Thyroid gland (tissue), 4 donors: ENCODE results near the gene SEC23IP. TPM values are rescaled to one million over a fixed set of nuclear protein-coding genes. Genes with fewer than 3 reads are reported as not detected.

ENCODE experiments used
- DNase-seq, 2 donors: peaks; one replicate each; pipeline ENCODE4 v3.0.0-alpha.2; 2019
- H3K27ac ChIP-seq, 3 donors: fragments of 200-600 bp; sonication (generic); 1 replicate in 2 of 3; 2 replicates in 1 of 3; pipeline ENCODE4 v1.5.1; 2016 to 2019; ENCODE audit warnings: mild to moderate bottlenecking in 1 of 3, moderate library complexity in 1 of 3
- H3K27me3 ChIP-seq: fragments of 200-600 bp; sonication (generic); one replicate; pipeline ENCODE4 v1.5.1; 2019
- H3K36me3 ChIP-seq, 2 donors: fragments of 200-600 bp; sonication (generic); one replicate each; pipeline ENCODE4 v1.5.1; 2016 to 2019
- H3K4me1 ChIP-seq, 2 donors: fragments of 200-600 bp; sonication (generic); one replicate each; pipeline ENCODE4 v1.5.1; 2017 to 2019
- H3K4me3 ChIP-seq, 3 donors: fragments of 200-600 bp; sonication (generic); replicated peaks in 1 of 3; 1 replicate in 2 of 3; 2 replicates in 1 of 3; pipeline ENCODE4 v1.5.1; 2016; ENCODE audit warnings: mild to moderate bottlenecking in 1 of 3
- H3K9me3 ChIP-seq: fragments of 200-600 bp; sonication (generic); one replicate; pipeline ENCODE4 v1.5.1; 2017
- POLR2A ChIP-seq, 2 donors: fragments of 450-650 bp; IDR thresholded peaks; one replicate each; pipeline ENCODE4 v1.6.1; 2017; ENCODE audit warnings: antibody characterized with exemption in 2 of 2, mild to moderate bottlenecking in 2 of 2, moderate library complexity in 1 of 2
- WGBS, 2 donors: methylation state at CpG; one replicate each; pipeline ENCODE4 v1.1.5; 2017; 5-methylcytosine and 5-hydroxymethylcytosine counted together
- intact Hi-C: fragments of 100-400 bp; cut with DNase I; formaldehyde crosslinking; loops from one replicate; pipeline ENCODE4 v1.15.1; 2023
- total RNA-seq, 4 donors: library from RNA; depleted of rRNA; stranded (reverse); fragments of >200 nt; gene quantifications; one replicate each; pipeline ENCODE4 v1.2.3, GENCODE V29; 2016
- TF ChIP-seq, protein P1 (sequence below), 6 experiments: fragments of 200-600 bp in 3 of 6; fragments of 450-650 bp in 3 of 6; sonication (generic) in 3 of 6; IDR thresholded peaks; one replicate each; pipeline ENCODE4 v1.5.1; 2016 to 2019; ENCODE audit warnings: antibody characterized with exemption in 6 of 6, mild to moderate bottlenecking in 2 of 6, inconsistent platforms in 1 of 6, moderate library complexity in 1 of 6

Gene SEC23IP
- total RNA-seq, 4 donors from 2014 or later: 16.0 to 34.0 (median 32.7) TPM

DNA sequence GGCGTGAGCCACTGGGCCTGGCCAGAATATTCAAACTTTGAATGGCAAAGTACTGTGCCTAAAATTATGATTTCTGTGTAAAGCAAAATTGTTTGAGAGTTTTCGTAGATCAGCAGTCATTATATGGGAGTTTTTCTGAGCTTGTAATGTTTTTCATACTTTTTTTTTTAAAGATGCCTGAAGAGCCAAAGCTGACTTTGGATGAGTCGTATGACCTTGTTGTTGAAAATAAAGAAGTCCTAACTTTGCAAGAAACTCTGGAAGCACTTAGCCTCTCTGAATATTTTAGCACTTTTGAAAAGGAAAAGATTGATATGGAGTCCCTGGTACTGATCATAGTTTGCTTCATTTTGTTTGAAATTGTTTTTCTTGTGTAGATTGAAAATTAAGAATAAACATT, 26.7 kb downstream of the SEC23IP start:
- no peak for DNase-seq
- intact Hi-C loops: no loop called here
- Histone ChIP-seq H3K27ac (no peak overlapping the region), H3K4me3 (no peak overlapping the region), H3K4me1 (no peaks in the 10 kb centered on the region), H3K36me3 (peaks cover 44 to 59% of the 10 kb centered on the region in 2 donors), H3K27me3 (no peaks in the 10 kb centered on the region), H3K9me3 (no peaks in the 10 kb centered on the region)
- 91 to 93% methylated on average over 3 of the region's 3 CpGs for WGBS, 2 donors
- TF ChIP-seq POLR2A (IDR thresholded peaks at IDR 0.05): no peak
- TF ChIP-seq, protein P1, sequence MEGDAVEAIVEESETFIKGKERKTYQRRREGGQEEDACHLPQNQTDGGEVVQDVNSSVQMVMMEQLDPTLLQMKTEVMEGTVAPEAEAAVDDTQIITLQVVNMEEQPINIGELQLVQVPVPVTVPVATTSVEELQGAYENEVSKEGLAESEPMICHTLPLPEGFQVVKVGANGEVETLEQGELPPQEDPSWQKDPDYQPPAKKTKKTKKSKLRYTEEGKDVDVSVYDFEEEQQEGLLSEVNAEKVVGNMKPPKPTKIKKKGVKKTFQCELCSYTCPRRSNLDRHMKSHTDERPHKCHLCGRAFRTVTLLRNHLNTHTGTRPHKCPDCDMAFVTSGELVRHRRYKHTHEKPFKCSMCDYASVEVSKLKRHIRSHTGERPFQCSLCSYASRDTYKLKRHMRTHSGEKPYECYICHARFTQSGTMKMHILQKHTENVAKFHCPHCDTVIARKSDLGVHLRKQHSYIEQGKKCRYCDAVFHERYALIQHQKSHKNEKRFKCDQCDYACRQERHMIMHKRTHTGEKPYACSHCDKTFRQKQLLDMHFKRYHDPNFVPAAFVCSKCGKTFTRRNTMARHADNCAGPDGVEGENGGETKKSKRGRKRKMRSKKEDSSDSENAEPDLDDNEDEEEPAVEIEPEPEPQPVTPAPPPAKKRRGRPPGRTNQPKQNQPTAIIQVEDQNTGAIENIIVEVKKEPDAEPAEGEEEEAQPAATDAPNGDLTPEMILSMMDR (IDR thresholded peaks at IDR 0.05): no peak

DNA sequence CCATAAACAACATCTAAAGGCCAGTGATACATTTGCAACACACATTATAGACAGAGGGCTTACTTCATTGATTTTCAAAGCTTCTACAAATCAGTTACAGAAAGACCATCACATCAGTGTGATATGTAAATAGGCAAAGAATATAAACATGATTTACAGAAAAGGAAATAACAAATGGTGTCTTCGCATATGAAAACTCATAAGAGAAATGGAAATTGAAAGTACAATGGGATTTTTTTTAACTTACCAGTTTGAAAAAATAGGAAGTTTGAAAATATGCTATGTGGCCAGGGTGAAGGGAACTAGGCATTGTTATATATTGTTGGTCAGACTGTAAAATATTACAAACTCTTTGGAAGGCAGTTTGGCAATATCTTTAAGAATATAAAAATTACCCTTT, 27.3 kb downstream of the SEC23IP start:
- Histone ChIP-seq H3K4me1 (no peaks in the 10 kb centered on the region), H3K9me3 (no peaks in the 10 kb centered on the region), H3K27ac (no peak overlapping the region), H3K36me3 (peaks cover 44 to 62% of the 10 kb centered on the region in 2 donors), H3K4me3 (no peak overlapping the region), H3K27me3 (no peaks in the 10 kb centered on the region)
- no peak for DNase-seq
- intact Hi-C loops: no loop called here
- WGBS, 2 donors: 82 to 87% methylated on average over 1 of the region's 1 CpG
- TF ChIP-seq, protein P1 (IDR thresholded peaks at IDR 0.05): no peak
- no peak for TF ChIP-seq POLR2A (IDR thresholded peaks at IDR 0.05)

DNA sequence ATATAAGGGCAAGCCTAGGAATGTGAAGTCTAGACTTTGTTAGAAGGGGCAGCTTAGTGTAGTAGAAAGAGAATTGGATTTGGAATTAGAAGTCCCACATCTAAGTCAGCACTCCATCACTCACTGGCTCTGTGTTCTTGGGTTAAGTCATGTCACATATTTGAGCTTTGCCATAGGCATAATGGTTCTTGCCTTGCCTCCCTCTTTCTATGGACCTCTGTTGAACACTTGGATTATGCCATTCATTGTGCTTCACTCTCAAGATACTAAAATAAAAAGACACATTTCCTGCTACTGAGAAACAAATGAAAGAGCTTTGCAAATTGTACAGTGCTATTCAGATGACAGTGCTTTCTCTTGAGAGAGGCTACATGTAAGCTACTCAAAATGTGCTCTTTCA, 35.9 kb downstream of the SEC23IP start:
- no peaks in the 10 kb centered on the region for H3K9me3 ChIP-seq
- H3K4me3 ChIP-seq: no peak overlapping the region
- no peak for DNase-seq
- H3K27me3 ChIP-seq: no peaks in the 10 kb centered on the region
- TF ChIP-seq, protein P1 (IDR thresholded peaks at IDR 0.05): no peak
- no peak for TF ChIP-seq POLR2A (IDR thresholded peaks at IDR 0.05)
- intact Hi-C loops: no loop called here
- no peak overlapping the region for H3K27ac ChIP-seq
- H3K36me3 ChIP-seq: peaks cover 30 to 60% of the 10 kb centered on the region in 2 donors
- peaks cover 0 to 9% of the 10 kb centered on the region in 2 donors for H3K4me1 ChIP-seq

DNA sequence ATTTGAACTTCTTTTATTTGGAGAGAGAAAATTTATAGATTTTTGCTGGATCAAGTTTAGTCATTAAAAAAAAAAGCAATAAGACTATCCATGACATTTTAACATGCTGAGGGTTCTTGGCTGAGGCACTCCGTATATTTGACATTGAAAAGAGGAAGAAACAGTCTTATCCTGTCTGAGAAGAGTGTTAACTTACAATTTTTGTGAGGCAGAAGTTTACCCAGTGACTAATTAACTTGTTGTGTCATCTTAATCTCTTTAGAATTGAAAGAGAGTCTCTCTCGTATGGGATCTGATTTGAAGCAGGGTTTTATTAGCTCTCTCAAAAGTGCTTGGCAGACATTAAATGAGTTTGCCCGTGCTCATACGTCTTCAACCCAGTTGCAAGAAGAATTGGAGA, 39.3 kb downstream of the SEC23IP start:
- H3K4me1 ChIP-seq: peaks cover 0 to 9% of the 10 kb centered on the region in 2 donors
- no peak overlapping the region for H3K4me3 ChIP-seq
- H3K27me3 ChIP-seq: no peaks in the 10 kb centered on the region
- H3K27ac ChIP-seq: no peak overlapping the region
- H3K36me3 ChIP-seq: peaks cover 37 to 55% of the 10 kb centered on the region in 2 donors
- DNase-seq: no peak
- 85 to 86% methylated on average over 4 of the region's 4 CpGs for WGBS, 2 donors
- TF ChIP-seq POLR2A (IDR thresholded peaks at IDR 0.05): no peak
- TF ChIP-seq, protein P1 (IDR thresholded peaks at IDR 0.05): no peak
- no peaks in the 10 kb centered on the region for H3K9me3 ChIP-seq
- intact Hi-C loops: no loop called here

DNA sequence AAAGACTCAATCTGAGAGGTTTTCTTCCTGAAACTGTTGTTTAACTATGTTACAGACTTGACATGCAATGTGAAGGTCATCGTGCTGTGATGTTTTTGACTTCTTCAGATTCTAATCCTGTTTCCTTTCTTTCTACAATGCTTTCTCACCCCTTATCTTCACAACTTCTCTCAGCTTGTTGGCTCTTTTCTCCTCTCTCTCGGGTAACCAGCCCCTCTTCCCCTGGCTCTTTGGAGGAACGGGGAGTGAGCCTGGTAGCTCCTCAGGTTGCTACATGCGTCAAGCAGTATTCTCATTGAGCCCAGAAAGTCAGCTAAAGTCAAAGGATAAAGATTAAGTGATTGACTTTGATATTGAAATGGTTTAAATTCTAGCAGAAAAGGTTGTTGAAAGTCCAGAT, 40.1 kb downstream of the SEC23IP start:
- Histone ChIP-seq H3K9me3 (no peaks in the 10 kb centered on the region), H3K27me3 (no peaks in the 10 kb centered on the region), H3K4me1 (peaks cover 0 to 9% of the 10 kb centered on the region in 2 donors), H3K36me3 (peaks cover 30 to 53% of the 10 kb centered on the region in 2 donors), H3K27ac (no peak overlapping the region), H3K4me3 (no peak overlapping the region)
- 83 to 90% methylated on average over 4 of the region's 4 CpGs for WGBS, 2 donors
- intact Hi-C loops: no loop called here
- DNase-seq: no peak
- TF ChIP-seq, protein P1 (IDR thresholded peaks at IDR 0.05): no peak
- no peak for TF ChIP-seq POLR2A (IDR thresholded peaks at IDR 0.05)
